Stimulated activated CD4-positive, alpha-beta T cell treated with anti-CD3 and anti-CD28 coated beads, Interleukin-4, amount 100 ng/mL, for 24 hours (primary cell): ENCODE data around the gene RGSL1.
"Not testable (repeated sequence)": the region's sequence is repeated elsewhere in the genome, so short reads cannot be mapped to it uniquely, and the experiment has no call there.

ENCODE experiments used
- DNase-seq: peaks from one replicate; pipeline ENCODE4 v3.0.0-alpha.2; 2020

RGSL1 gene

GRCh38 chr1:182447124-182447523, 2.8 kb upstream of the RGSL1 start:
- DNase-seq: not testable (repeated sequence)

DNA sequence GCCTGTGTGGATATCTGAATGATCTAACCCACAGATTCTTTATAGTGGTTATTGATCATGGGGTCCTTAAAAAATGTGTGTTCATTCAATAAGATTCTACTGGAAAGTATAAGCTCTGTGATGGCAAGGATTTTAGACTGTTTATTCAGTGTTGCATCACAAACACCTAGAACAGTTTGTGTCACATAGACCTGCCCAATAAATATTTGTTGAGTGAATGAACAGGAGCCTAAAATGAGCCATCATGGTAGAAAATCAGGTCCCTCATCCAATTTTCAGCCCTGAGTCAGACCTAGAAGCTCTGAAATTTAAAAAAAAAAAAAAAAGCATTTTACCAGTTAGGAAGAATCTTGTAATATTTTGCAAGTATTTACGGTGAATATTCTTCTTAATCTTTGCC, 2.3 kb upstream of the RGSL1 start:
- DNase-seq: no peak

- DNase-seq: no peak
Observed at GRCh38 chr1:182453631-182454030, 3.7 kb downstream of the RGSL1 start.

GRCh38 chr1:182457844-182458243, 7.9 kb downstream of the RGSL1 start:
- no peak for DNase-seq

DNA sequence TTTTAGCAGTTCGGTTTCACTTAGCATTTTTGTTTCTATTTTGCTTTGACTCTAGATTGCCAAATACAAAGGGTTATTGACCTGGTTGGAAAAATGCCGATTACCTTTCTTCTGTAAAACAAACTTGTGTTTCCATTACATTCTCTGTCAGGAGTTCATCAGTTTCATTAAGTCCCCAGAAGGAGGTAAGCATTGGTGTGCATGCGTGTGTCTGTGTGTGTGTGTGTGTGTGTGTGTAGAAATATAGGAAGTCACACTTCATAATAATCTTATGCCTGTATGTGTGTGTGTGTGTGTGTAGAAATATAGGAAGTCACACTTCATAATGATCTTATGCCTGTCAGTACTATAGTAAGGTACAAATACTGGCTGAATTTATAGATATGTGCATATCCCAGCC, 10.0 kb downstream of the RGSL1 start:
- DNase-seq: no peak

- DNase-seq: no peak
Observed at GRCh38 chr1:182460550-182460951, 10.6 kb downstream of the RGSL1 start.

DNA sequence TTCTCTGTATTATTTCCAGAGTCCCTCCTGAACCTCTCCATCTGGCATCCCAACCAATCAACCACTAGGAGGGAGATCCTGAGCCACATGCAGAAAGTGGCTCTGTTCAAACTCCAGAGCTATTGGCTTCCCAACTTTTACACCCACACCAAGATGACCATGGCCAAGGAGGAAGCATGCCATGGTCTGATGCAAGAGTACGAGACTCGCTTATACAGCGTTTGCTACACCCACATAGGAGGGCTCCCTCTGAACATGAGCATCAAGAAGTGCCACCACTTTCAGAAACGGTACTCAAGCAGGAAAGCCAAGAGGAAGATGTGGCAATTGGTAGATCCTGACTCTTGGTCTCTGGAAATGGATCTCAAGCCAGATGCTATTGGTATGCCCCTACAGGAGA, 23.6 kb downstream of the RGSL1 start:
- no peak for DNase-seq

GRCh38 chr1:182476625-182477024, 26.7 kb downstream of the RGSL1 start:
- DNase-seq: no peak

DNA sequence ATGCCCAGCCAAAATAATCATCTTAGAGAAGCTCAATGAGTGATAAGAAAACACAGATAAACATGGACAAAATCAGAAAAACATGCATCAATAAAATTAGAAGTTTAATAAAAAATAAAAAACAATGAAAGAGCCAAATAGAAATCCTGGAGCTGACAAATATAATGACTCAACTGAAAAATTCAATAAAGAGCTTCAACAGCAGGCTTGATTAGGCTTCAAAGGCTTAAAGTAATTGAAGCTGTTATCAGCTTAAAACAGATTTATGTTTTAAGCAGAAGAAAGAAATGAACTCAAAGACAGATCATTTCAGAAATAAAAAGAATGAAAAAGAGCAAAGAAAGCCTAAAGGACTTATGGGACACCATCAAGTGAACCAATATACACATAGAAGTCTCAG, 28.3 kb downstream of the RGSL1 start:
- DNase-seq: no peak

DNA sequence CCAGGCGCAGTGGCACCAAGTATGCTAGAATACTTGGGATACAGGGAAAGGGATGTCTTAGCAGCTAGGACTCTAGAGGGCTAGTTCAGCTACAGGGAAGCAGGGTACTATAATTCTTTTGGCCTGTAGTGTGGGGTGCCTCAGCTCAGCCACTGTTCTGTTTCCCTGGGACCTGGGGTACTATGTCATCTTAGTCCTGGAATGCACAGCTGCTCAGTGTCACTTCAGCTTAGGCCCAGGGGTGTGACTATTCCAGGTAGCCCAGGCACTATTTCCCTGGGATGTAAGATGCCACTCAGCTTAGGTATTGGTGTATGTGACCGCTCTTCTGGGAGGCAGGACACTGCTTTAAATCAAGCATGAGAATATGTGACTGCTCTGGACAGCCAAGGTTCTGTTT, 34.1 kb downstream of the RGSL1 start:
- no peak for DNase-seq

DNA sequence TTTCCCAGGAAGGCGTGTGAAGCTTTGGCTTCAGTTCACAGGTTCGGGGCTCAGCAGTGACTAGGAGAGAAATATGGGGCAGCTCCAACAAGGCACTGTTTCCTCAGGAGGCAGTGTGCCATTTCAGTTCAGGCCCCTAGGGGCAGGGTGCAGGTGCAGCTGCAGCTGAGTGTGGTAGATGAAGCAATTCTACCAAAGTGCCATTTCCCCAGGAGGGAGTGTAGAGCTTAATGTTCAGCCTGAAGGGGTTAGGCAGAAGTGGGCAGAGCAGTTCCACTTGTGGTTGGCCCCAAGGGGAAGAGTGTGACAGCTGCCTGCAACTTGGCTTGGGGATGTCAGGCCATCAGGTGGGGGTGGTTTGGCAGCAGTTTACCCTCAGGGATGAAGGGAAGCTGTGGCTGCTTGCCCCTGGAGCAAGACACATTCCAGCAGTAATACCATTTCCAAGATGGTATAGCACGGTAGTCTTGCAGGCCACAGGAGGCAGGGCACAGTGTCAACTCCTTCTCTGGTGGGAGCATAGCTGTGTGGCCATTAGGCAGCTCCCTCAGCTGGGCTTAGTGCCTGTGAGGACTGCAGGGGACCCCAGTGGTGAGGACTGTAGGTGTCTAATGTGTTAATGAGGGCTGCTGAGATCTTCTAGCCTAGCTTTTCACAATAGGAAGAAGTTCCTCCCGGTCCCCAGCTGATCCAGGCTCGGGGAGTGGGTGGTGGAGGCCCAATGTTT, 34.7 kb downstream of the RGSL1 start:
- DNase-seq: no peak

GRCh38 chr1:182485861-182486260, 35.9 kb downstream of the RGSL1 start:
- DNase-seq: no peak

DNA sequence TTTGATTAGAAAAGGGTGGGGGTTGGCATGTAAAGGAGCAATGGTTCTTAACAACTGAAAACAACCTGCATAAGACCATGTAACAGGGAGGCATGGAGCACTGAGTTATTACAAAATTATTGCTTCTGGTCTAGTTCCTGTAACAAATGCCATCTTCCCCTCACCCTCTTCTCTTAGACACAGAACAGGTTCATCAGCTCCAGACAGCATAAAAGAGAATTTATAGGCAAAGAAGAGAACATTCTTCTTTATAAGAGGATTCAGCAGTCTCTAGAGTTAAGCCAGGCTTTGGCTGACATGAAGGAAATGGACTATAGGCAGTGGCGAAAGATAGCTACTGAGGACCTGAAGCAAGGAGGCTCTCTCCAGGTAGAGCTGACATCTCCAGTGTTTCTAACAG, 38.9 kb downstream of the RGSL1 start:
- DNase-seq: no peak

- no peak for DNase-seq
Observed at GRCh38 chr1:182493063-182493462, 43.1 kb downstream of the RGSL1 start.

GRCh38 chr1:182495002-182495401, 45.1 kb downstream of the RGSL1 start:
- no peak for DNase-seq

GRCh38 chr1:182495693-182496092, 45.7 kb downstream of the RGSL1 start:
- DNase-seq: no peak

GRCh38 chr1:182507685-182508084, 57.7 kb downstream of the RGSL1 start:
- DNase-seq: no peak

GRCh38 chr1:182515556-182515955, 65.6 kb downstream of the RGSL1 start:
- DNase-seq: no peak

DNA sequence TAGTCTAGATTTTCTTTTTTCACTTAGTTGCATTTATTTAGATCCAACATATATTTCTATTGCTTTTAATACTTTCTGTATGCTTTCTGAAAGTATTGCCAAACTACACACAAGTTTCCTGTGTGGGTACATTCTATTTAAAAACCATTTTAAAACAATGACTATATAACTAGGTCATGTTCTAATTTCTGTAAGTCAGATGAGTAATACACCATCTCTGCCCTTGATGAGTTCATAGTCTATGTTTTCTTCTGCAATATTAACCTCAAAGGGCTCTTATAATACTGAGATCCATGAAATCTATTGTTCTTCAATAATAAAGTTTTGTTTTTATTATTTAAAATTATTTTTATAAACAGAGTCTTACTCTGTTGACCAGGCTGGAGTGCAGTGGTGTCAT, 70.8 kb downstream of the RGSL1 start:
- no peak for DNase-seq

DNA sequence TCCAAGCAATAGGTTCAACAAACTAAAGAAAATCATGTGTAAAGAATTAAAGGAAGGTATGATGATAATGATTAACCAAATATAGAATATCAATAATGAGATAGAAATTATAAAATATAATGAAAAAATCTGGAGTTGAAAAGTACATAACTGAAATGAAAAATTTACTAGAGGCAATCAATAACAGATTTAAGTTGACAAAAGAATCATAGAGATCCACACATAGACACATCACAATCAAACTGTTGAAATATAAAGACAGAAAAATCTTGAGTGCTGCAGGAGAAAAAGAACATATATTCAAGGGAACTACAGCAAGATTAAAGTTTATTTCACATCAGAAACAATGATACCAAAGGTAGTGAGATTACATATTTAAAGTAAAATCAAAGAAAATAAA, 75.4 kb downstream of the RGSL1 start:
- DNase-seq: no peak

- DNase-seq: no peak
Observed at GRCh38 chr1:182527680-182528079, 77.7 kb downstream of the RGSL1 start.

DNA sequence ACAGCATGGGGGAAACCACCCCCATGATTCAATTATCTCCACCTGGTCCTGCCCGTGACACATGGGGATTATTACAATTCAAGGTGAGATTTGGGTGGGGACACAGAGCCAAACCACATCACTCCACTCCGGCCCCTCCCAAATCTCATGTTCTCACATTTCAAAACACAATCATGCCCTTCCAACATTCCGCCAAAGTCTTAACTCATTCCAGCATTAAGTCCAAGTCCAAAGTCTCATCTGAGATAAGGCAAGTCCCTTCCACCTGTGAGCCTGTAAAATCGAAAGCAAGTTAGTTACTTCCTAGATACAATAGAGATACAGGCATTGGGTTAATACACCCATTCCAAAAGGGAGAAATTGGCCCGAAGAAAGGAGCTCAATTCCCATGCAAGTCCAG, 78.3 kb downstream of the RGSL1 start:
- not testable (repeated sequence) for DNase-seq

GRCh38 chr1:182533896-182534295, 84.0 kb downstream of the RGSL1 start:
- DNase-seq: no peak

DNA sequence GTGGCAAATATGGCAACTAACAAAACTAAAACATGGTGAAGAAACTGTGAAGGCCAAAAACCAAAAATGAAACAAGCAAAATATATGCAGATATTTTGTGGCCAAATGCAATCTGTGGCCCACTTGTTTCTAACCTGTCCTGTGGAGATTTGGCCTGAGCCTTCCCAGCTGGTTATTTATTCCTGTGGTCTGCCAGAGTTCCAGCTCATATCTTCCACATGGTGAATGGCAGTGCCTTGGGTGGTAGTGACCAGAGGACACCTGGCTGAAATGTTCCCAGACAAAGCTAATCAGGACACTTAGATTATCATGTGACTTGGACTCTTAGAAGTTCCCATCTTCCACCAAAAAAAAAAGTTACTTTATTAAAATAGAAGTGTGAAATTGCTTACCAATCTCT, 99.4 kb downstream of the RGSL1 start:
- DNase-seq: no peak

DNA sequence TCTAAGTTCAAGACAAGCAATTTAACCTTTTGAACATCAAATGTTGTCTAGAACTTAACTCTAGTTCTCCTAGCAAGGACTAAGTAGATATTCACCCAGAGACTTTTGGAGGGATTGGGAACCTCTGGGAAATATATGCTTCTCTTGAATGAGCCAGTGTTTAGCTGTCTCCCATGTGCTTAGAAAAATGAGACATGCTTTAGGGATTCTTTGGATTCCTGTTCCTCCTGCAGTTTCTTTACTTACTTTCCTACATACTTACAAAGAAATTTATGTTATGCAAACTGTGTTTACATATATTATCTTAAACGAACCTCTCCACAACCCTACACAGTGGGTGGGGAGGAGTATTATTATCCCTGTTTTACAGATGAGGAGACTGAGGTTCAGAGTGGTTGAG, 99.9 kb downstream of the RGSL1 start:
- no peak for DNase-seq

DNA sequence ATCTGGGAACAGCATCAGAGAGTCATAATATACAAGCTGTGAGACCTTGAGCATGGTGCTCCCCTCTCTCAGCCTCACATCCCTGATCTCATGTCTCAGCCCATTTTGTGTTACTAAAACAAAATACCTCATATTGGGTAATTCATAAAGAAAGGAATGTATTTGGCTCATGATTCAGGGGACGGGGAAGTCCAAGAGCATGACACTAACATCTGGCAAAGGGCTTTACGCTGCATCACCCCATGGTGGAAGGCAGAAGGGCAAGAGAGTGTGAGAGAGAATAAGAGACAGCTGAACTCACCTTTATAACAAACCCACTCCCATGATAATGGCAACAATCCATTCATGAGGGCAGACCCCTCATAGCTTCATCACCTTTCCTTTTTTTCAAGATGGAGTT, 102.6 kb downstream of the RGSL1 start:
- no peak for DNase-seq
